HG03521 (cell line): ENCODE results near the gene FAM174B.
A peak's percentile ranks its signal among the peaks of the same experiment; 100 is the strongest.

Source experiments
- ATAC-seq: cut with Tn5 transposase; IDR thresholded peaks from one replicate; pipeline ENCODE4 v1.9.1; 2021; ENCODE audit warnings: mild to moderate bottlenecking, moderate library complexity; ENCODE audit not compliant: unreplicated experiment

Gene FAM174B

GRCh38 chr15:92643849-92644815 is 11.4 kb downstream of the FAM174B start:
- no peak for ATAC-seq

DNA sequence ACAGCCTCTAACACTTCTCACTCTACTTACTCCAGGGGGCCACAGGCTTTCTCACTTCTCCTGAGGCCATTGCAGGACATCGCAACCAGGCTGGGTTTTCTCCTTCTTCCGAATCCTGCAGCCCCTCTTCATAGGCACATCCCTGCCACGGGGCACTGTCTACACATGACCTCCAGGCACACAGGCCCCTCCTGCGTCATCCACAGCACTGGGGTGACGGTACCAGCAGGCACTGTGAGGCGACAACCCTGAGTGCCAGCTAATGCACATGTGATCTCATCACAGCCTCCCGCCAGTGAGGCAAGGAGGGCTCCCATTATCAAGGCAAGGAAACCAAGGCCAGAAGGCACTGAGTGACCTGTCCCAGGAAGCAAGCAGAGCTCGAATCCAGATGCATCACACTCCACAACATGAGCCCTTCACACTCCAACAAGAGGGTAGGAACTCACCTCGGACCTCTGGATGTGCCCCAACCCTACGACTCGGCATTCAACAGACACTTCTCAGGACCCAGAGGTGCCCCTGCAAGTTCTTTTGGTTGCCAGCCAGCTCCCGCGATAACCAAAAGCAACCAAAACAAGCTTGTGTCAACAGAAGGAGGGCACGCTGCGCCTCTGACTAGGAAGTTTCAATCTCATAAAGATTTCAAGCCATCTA is 16.7 kb downstream of the FAM174B start:
- no peak for ATAC-seq

GRCh38 chr15:92638291-92638708 is 17.3 kb downstream of the FAM174B start:
- no peak for ATAC-seq

- ATAC-seq: no peak
Measured at GRCh38 chr15:92637626-92638025, 17.9 kb downstream of the FAM174B start.

- no peak for ATAC-seq
Measured at GRCh38 chr15:92636908-92637481, 18.6 kb downstream of the FAM174B start.

DNA sequence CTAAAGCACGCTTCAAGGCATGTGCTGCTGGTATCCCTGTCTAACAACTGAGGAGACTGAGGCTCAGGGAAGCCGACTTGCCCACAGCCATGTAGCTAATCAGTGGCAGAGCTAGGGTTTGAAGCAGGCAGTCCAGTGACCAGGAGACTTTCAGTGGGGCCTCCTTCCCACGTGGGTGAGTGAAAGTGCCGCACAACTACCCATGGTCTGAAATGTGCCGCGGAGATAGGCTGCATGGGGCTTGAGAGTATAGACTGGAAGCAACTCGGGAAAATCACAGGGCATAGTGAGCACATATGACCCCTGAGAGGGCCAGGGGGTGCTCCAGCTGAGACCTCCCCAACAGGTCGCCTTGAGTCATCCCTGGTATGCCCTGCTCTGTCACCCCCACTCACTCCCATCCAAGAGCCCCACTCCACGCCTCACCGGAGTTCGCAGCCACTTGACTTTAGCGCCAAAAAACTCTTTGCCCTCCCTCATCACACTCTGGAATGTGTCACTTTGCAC is 19.1 kb downstream of the FAM174B start:
- ATAC-seq: no peak

GRCh38 chr15:92634671-92635201 is 20.8 kb downstream of the FAM174B start:
- no peak for ATAC-seq

DNA sequence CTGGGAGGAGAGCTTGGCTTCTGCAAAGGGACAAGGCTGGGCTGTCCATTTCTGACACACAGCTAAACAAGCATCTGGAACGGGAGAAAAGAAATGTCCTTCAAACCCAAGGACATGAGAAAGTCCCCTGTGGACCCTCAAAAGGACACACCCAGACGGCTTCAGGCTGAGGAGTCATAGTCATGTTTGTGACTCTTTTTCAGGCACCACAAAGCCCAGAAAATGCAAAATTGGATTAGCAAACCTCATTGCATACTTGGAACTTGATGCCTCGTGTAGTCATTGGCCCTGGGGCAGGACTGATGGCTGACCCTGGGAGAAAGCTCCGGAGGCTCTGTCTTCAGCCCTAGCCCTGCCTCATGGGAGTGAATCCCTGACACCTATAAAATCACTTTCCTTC is 21.5 kb downstream of the FAM174B start:
- no peak for ATAC-seq

DNA sequence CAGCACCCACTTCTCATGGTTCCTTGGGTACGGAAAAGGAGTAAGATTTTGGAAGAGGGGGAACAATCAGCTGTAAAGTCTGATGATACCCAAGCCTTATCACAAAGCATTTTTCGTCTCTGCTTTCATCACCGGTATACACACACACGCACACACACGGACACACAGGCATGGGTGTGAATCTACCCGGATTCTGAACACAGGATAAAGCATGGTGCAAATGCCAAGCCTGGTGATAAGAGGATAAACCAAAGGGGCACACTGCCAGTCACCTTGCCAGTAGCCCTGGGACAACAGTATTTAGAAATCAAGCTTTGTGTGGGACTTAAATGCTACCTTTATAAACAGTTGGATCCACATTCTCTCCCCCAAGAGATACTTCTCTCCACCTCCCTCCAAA is 22.2 kb downstream of the FAM174B start:
- ATAC-seq: no peak

DNA sequence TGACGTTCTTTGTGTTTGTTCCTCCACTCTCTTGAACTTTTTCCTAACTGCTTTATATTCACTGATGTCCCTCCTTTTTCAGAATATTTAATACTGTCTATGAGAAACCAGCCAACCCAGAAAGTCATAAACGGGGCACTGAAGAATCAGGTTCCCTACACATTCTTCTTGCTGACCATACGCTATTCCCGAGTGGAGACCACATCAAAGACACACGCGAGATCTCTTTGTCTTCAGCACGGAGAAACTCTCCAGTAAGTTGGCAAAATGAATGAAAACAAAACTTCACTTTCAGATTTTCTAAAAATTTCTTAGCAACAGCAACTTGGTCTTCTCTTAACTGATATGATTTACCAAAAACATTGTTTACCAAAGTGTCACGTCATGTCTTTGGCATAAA is 22.6 kb downstream of the FAM174B start:
- no peak for ATAC-seq

GRCh38 chr15:92631721-92632120 is 23.9 kb downstream of the FAM174B start:
- ATAC-seq: no peak

DNA sequence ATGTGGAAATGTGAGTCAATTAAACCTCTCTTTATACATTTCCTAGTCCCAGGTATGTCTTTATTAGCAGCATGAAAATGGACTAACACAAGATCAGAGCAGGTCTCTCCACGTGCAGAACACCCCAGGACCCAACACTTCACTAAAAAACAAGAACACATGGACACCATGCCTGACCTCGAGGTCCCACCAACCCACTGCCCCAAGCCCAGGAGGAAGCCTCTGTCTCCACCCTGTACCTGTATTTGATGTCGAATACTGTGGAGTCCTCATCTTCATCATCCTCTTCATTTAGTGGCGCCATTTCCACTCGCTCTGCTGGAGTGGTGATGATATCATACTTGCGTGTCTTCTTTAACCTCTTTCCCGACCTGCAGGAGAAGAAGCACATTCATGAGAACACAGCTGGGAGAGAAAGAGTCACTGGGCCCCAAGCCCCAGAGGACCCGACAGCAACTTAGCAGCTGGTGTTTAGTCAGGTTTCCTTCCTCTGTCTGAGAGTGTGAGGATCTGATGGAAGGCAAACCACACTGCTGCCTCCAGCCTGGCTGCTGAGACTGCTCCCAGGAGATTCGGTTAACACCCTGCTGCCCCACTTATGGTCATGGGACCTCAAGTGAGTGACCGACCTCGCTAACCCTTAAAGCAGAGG is 25.5 kb downstream of the FAM174B start:
- no peak for ATAC-seq

GRCh38 chr15:92629276-92629974 is 26.1 kb downstream of the FAM174B start:
- no peak for ATAC-seq

DNA sequence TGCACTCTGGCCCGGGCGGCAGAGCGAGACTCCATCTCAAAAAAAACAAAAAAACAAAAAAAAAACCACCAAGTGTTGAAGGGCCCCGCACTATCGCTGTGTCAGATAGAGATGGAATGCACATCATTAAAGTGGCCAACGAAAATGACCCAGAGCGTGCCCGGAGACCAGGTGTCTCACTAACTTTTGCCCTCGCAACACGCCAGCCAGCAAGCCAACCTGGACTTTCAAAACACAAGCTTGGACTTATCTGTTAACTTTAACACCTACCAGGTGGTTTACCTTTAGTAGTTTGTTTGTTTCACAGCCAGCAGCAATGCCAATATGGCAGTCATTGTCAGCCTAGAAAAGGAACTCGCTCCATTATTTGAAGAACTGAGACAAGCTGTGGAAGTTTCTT is 28.6 kb downstream of the FAM174B start:
- no peak for ATAC-seq

DNA sequence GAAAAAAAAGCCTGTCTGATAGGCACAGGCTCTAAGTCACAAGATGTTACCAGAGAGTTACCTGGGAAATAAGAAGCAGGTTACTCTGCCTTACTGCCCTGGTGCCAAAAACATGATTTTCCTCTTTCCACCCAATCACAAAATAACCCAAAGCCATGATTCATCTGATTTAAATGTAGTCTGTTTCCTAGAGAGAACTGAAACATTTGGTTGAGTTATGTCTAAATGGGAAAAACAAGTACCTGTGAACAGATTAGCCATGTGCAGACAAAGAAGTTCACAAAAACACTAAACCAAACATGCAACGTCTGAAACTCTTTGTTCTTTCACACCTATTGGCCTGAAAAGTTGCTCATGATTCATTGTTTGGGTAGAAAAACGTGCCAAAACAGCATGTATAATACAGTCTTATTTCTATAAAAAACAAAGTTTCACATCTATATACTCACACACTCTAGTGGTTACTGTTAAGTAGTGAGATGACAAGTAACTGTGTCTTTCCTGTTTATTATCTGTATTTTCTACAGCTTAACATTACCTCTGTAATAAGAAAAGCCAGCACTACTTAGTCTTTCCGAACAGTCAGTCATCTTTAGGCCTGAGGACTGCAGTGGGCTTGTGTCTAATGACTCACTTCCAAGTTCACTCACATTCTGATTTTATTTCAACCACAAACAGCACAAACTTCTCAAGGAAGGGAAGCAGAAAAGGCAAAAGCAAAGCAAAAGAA is 30.2 kb downstream of the FAM174B start:
- ATAC-seq: peak; percentile 62

DNA sequence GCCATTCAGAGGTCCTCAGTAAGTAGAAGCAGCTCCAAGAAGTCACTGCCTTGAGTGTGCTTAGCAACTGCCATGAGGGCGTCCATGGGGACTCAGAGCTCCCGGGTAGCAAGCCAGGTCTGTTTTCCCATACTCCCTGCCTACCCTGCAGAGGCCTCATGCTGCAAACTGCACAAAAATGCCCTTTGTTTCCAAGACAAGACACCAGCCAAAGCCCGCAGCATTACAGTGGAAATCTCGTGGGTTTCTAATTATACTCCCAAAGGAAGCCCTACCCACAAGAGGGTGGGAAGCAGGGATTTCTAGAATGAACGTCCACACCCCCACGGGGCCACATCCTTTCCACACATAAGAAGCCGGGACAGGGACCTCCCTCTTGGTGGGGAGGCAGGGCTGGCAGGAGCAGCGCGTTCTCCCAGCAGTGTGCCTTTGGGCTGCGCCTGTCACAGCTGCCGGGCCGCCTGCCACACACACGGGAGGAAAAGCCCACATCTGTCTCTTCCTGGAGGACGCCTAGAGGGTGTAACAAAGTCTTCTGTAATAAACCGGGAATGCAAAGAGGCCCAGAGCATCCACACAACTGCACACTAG is 31.1 kb downstream of the FAM174B start:
- no peak for ATAC-seq

DNA sequence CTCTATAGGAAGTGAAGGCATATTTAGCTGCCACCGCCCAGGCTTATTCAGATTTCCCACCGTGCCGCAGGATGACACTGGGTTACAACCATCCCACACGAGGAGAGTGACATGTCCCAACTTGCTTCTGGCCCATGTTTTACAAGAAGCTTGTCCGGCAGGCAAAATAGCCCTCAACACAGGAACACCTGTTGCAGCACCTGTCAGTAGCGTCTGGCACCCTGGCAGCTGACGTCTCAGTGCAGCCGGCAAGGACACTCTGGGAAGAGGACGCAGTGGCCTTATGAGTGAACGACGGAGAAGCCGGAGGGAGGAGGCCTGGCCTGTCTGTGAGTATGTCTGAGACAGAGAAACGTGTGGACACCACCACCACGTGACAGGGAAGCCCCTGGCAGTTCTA is 32.1 kb downstream of the FAM174B start:
- ATAC-seq: no peak

GRCh38 chr15:92621972-92622533 is 33.5 kb downstream of the FAM174B start:
- ATAC-seq: no peak

DNA sequence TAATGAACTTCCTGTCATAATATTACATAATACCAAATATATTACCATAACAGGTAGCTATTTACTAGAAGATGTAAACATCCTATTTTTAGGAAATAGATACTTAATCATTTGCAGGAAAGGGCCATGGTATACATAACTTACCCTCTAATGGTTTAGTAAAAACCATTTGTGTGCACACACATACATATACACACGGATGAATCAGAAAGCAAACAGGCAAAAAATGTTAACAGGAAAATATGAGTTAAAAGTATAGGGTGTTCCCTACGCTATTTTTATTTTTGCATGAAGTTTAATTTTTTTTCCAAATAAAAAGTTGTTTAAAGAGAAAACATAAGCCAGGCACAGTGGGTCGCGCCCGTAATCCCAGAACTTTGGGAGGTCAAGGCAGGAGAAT is 34.6 kb downstream of the FAM174B start:
- ATAC-seq: no peak
